GM19023 (cell line): Measurements from ENCODE around the gene MAD2L2.

Experiments
- ATAC-seq: cut with Tn5 transposase; IDR thresholded peaks from one replicate; pipeline ENCODE4 v1.9.1; 2021; ENCODE audit warnings: mild to moderate bottlenecking, moderate library complexity; ENCODE audit not compliant: unreplicated experiment

The MAD2L2 gene

DNA sequence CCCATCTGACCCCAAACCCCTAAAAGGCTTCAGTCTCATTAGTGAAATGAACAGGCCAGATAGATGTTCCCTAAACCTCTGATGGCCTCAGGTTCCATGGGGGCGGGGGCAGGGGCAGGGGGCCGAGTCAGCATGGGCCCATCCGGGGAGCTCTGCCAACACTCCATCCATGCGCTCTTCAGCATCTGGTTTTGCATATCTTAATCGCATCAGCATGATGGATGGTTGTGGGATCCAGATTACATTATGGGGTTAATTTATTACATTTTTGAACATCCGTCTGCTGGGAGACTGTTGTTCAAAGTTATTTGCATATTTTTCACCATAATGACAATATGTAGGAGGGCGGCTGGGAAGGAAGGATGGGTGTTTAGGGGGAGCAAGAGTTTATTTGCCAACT lies 3.1 kb upstream of the MAD2L2 start:
- no peak for ATAC-seq

DNA sequence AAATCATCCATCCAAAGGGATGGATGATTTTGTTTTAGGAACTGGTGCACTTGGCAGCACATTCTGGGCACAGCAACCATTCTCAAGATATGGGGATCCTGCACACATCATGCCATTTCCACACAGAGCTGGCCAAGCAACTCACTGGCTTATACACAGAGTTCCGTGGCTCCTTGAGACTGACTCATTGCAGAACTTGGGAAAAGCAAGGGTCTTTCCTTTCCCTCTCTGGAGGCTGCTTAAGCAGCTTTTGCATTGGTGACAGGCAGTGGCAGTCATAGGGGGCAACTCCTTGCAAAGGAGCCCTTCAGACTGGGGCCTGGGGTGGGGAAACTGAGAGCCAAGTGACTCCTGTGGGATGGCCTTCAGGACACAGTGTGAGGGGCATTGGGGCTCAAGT lies 1.9 kb upstream of the MAD2L2 start:
- no peak for ATAC-seq

DNA sequence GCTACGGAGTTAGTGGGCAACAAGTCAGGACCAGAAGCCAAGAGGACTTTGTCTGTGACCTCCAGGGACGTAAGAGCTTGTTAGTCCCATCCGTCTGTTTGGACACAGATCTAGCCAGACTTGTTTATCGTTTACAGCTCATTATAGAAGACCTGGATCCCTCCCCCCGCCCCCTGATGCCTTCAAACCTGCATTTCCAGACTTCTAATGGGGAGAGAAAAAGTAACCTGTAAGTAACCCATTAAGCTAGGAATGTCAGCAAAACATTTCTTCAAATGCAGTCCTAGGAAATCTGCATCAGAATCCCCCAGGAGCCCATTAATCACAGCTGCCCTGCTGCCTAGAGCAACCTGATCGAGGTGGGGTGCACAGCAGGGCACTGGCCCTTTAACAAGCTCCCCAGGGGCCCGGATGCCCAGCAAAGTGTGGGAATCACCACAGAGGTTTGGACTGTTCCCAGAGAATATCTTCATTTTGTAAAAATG lies 1.4 kb upstream of the MAD2L2 start:
- ATAC-seq, result no peak

DNA sequence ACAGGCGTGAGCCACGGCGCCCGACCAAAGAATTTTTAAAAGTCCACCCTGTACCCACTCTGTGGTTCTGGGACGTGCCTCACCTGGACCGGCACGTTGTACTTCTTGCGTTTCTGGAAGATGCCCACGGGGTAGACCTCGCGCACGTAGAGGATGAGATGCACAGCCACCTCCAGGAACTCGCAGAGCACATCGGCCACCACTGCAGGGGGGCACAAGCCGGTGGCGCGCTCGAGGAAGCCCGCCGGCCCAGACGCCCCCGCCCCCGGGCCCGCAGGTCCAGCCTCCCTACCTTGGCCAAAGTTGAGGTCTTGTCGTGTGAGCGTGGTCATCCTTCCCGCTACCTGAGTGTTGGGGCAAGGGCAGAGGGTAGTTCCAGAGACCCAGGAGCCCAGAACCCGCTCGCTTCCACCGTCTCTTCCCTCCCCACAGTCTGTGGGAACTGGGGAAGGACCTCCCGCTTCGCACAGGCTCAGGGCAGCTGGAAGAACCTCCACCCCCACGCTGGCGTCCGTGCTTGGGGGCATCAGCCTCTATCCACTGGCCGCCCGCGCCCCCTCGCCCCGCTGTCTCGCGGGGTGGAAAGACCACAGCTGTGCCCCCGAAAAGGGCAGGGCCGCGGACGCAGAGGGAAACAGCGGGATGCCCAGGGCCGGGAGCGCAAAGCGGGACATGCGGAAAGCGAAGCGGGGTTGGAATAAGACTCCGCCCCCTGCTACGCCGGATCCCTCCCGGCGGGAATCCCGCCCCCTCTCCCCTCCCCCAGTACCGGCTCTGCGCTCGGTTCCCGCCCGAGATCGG lies 478 bp downstream of the MAD2L2 start:
- ATAC-seq, result peak; percentile 18

DNA sequence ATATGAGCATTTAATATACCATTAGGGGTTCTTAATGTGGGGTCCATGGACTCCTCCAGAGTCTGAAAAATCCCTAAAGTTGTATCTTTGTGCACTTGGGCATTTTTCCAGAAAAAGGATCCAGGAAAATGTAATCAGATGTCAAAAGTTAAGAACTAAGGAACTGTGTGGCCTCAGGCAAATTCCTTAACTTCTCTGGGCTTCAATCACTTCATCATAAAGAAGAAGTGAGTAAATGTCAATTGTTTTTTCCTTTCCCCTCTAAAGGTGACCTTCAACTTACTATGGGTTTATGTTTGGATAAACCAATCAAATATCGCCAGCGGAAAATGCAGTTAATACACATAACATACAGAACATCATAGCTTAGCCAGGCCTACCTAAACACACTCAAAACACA lies 2.5 kb downstream of the MAD2L2 start:
- ATAC-seq, result no peak

DNA sequence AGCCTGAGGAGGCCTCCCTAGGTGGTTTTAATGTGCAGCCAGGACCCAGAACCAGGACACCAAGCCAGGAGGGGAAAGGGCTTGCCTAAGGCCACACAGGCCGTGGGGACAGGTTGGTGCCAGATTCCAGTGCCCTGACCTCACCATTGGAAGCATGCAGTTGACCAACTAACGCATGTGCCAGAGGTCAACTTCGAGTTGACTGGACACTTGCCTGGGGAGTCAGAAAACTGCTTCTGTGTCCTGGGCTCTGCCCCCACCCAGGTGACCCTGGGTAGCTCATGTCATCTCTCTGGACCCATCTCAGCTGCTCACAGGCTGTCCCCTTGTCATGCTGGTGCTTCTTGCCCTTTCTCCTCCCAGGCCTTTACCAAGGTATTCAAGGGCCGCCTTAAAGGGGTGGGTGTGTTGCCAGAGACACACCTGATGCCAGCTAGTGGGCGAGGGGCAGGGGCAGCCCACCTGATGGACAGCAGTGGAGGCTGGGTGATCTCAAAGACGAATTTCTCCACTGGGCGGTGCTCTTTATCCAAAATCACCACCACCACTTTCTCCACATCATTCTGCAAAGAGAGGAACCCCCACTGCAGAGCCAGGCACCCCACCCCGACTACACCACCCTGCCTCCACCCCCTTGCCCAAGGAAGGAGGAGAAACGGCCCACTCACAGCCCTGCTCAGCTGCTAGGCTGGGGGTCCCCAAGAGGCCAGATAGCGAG lies 4.4 kb downstream of the MAD2L2 start:
- no peak for ATAC-seq

DNA sequence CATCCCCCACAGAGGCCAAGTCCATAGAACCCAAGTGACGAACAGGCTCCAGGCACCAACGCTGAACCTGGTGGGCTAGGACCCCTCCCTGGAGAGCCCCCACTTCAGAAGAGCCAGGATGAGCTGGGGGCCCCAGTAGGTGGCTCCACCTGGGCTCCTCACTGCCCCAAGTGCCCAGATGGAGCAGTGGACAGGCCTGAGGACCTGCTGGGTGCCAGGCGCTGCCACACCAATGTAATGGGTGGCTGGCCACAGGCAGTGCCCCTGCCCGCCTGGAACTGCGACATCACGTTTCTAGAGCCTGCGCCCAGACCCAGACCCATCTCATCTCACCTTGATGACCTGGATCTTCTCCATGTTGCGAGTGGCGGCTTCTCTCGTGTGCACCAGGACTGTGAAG lies 5.6 kb downstream of the MAD2L2 start:
- no peak for ATAC-seq

DNA sequence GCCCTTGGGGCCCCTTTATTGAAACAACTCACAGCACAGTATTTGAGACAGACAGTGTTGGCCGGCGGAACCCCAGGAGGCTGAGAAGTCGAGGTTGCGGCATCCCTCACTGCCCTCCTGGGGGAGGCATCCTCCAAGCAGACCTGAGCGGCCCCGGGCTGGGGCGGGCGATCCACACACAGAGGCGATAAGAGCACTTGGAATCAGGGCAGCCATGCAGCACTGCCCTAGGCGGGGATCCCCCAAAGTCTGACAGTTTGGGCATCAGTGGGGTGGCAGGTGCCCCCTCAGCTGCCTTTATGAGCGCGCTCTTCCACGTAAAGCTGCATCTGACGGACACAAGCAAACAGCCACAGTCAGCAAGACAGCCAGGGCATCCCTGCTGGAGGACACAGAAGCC lies 6.5 kb downstream of the MAD2L2 start:
- no peak for ATAC-seq

DNA sequence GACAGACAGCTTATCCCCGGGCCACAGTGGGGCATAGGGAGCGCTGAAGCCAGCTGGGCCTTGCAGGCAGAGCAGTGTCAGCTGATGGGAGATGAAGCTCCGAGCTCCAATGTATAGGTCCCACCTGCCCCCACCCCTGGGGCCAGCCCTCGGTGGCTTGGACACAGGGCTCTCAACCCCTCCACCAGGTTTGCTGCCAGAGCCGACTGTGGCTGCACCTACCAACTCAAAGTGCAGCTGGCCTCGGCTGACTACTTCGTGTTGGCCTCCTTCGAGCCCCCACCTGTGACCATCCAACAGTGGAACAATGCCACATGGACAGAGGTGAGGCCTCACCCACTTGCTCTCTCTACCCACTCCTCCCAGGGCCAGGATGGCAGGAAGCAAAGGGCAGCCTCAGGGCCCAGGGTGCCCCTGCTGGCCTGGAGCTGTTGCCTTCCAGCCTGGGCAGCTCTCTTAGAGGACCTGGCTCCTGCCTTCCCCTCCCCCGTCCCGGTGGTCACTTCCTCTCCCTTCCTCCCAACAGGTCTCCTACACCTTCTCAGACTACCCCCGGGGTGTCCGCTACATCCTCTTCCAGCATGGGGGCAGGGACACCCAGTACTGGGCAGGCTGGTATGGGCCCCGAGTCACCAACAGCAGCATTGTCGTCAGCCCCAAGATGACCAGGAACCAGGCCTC lies 7.7 kb downstream of the MAD2L2 start:
- no peak for ATAC-seq

DNA sequence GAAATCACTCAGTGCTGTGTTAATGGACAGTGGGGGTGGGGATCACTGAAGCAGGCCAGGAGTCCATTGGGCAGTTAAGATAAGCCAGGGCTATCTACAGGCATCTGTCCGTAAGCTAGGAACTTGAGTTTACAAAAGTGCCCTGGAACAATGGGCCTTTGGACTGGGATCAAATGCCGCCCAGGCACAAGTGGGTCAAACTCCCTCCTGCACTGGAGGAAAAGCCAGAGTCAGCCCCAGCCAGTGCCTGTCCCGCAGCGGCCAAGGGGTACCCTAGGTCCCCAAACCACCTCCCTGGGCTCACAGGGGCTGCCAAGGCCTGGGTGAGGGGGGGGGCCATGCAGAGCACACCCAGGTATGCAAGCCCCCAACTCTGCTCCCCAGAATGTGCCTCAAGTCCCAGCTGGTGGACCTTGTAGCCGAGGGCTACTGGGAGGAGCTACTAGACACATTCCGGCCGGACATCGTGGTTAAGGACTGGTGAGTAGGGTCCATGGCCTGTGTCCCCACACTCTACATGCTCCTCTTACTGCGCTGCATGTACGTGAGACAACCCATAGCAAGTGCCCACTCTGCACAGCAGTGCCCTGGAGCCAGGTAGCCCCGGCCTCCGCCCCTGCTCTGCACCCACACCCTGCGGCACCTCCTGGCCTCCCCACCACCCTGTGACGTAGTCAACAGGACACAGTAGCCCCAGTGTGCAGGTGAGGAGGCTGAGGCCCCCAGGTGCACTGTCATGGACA lies 9.2 kb downstream of the MAD2L2 start:
- ATAC-seq, result no peak

DNA sequence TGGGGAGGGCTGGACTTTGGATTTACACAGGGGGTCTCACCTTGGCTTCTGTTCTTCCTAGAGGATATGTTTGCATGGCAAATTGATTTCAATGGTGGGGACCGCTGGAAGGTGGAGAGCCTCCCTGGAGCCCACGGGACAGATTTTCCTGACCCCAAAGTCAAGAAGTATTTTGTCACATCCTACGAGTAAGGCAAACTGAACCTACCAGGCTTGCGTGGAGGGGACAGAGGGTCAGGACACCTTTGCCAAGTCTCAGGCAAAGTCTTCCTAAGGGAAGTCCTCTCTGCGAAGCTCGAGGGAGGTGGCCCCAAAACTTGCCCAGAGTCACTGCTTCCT lies 9.8 kb downstream of the MAD2L2 start:
- no peak for ATAC-seq

DNA sequence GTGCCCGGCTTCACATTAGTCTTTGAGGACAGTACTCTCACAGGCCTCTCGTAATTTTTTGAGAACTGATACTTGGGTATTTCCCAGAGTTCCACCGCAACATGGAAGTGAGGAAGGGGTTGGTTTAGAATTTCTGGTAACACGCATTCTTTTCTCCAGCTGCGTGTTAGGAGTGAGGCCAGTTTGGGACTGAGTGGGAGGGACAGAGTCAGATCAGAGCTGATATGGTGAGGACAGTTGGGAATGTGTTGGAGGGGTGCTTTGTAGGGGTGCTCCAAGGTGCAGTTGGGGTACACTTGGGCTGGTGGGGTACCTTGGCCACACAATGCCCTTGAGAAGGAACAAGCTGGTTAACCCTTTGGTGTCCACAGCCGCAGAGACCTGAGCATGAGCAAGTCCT lies 10.2 kb downstream of the MAD2L2 start:
- no peak for ATAC-seq

DNA sequence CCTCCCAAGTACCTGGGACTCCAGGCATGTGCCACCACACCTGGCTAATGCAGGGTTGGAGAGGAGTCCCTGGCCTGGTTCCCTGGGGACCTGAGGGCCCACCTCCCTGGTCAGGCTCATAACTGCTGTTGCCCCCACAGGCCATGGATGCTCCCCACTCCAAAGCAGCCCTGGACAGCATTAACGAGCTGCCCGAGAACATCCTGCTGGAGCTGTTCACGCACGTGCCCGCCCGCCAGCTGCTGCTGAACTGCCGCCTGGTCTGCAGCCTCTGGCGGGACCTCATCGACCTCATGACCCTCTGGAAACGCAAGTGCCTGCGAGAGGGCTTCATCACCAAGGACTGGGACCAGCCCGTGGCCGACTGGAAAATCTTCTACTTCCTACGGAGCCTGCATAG lies 12.4 kb downstream of the MAD2L2 start:
- no peak for ATAC-seq

DNA sequence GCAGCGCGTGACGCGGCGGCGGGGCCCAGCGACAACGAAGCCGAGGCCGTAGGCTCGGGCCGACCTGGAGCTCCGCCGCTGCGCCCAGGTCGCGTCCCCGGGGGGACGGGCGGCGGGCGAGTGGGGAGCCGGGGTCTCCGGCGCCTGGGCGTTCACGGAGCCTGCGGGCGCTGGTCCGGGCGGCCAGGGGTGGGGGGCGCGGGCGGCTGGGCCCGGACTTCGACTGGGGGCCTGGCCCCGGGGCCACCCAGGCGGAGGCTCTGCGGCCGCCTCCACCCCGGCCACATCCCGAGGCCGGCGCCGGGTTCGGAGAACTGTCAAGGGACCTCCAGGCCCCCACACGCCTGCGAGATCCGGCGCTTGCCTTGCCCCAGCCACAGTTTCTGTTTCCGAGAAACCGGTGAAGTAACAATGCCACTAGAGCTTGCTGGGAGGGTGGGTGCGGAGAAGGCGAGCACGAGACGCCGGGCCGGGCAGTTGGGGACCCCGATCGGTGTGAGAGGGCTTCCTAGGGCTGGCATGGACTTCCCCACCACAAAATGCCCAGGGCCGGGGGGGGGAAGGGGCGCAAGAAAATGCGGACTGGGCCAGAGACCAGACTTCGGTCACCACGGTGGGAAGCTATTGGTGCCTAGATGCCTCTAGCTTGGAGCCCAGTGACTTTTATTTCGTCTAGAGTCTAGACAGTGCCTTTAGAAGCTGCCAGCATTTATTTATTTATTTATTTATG lies 16.4 kb downstream of the MAD2L2 start:
- ATAC-seq, result peak; percentile 38

DNA sequence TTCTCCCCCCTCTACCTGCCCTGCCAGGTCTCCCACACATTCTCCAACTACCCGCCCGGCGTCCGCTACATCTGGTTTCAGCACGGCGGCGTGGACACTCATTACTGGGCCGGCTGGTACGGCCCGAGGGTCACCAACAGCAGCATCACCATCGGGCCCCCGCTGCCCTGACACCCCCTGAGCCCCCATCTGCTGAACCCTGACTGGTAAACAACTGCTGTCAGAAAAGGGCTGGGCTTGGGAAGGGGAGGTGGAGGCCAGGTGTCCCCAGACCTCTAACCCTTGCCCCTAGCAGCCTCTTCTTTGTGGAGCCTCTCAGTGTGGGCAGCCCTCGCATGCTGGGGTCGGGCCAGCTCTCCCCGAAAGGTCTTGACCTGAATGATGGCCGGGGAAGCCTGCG lies 19.8 kb downstream of the MAD2L2 start:
- no peak for ATAC-seq

DNA sequence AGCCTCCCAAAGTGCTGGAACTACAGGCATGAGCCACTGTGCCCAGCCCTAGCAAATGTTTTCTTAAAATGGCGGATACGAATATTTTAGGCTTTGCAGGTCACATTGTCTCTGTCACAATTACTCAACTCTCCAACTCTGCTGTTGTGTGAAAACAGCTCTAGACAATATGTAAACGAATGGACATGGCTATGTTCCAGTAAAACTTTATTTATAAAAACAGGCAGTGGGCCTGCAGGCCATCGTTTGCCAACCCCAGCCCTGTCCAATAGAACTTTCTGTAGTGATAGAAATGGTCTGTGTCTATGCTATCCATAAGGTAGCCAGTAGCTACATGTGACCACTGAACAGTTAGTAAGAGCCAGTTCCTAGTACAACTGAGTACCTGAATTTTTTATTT lies 21.2 kb downstream of the MAD2L2 start:
- no peak for ATAC-seq

DNA sequence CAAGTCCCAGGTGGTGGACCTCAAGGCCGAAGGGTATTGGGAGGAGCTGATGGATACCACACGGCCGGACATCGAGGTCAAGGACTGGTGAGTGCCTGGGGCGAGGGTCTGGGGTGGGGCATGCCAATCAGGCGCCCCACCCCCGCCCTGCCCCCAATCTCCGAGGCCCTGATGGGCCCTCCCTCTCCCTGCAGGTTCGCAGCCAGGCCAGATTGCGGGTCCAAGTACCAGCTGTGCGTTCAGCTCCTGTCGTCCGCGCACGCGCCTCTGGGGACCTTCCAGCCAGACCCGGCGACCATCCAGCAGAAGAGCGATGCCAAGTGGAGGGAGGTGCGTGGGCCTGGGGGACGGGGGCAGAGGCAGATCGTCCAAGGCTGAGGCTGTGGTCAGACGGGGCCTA lies 22.4 kb downstream of the MAD2L2 start:
- no peak for ATAC-seq

DNA sequence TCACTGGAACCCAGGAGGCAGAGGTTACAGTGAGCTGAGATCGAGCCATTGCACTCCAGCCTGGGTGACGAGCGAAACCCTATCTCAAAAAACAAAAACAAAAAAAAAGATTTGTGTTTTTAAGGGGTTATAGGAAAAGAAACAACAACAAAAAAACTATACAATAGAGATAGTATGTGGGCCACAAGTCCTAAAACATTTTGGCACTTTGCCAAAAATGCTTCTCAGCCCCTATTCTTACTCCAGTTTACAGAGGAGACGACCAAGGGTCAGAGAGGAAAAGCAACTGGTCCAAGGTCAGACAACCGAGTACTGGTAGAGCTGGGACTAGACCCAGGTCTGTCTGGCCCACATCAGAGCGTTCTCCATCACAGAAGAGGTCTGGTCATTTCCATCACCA lies 23.3 kb downstream of the MAD2L2 start:
- ATAC-seq, result no peak

DNA sequence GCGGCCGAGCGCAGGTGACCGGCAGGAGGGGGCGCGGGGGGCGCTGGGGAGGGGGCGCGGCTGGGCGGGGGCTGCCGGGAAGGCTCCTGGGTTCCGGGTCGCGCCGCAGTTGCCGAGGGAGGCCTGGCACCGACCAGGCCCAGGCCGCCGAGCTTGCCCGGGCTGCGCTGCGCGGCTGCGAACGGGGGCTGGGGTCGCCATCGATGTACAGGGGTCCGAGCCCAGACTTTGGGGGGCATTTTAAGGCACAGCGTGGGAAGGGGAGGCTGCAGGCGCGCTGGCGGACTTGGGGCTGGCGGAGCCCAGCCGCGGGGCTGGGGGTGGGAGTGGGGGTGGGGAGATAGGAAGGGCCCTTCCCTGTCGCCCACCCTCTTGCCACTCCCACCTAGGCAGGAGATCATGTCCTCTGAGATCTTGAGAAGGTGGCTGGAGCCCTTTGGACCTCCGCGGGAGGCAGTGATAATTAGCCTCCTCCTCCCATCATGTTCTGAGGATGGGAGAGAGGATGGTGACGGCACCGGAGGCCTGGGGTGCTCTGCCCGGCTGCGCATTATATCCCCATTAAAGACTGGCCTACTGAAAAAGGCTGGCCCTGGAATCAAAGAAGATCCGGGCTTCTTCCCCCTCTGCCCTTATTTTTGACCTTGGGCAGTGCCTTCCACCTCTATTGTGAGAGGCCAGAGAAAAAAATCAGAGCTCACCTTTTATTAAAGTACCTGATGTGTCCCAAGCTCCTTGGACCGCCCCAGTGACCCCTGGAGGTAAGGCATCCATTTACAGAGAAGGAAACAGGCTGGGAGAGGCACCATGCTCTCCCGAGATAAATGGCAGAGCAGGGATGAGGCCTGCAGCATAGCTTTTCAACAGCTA lies 25.8 kb downstream of the MAD2L2 start:
- ATAC-seq, result peak; percentile 30
